Measurements from ENCODE around the gene DHFR2.

Gene DHFR2

GRCh38 chr3:94071713-94072284 lies 9.1 kb upstream of the DHFR2 start:
- H3K27ac ChIP-seq: no peak overlapping the region
- TF ChIP-seq ZFX (IDR thresholded peaks at IDR 0.05): no peak
- TF ChIP-seq CTCF (conservative IDR thresholded peaks at IDR 0.05): no peak

- H3K27ac ChIP-seq: no peak overlapping the region
- no peak for TF ChIP-seq CTCF (conservative IDR thresholded peaks at IDR 0.05)
- no peak for TF ChIP-seq ZFX (IDR thresholded peaks at IDR 0.05)
Measured at GRCh38 chr3:94070341-94070911, 7.7 kb upstream of the DHFR2 start.

- no peak overlapping the region for H3K27ac ChIP-seq
- TF ChIP-seq CTCF (conservative IDR thresholded peaks at IDR 0.05): peak; percentile 69
- TF ChIP-seq ZFX (IDR thresholded peaks at IDR 0.05): no peak
Measured at GRCh38 chr3:94069194-94069813, 6.6 kb upstream of the DHFR2 start.

GRCh38 chr3:94066506-94067500 lies 4.1 kb upstream of the DHFR2 start:
- TF ChIP-seq ZFX (IDR thresholded peaks at IDR 0.05): no peak
- no peak for TF ChIP-seq CTCF (conservative IDR thresholded peaks at IDR 0.05)
- no peak overlapping the region for H3K27ac ChIP-seq

- TF ChIP-seq ZFX (IDR thresholded peaks at IDR 0.05) (no peak), CTCF (conservative IDR thresholded peaks at IDR 0.05) (no peak)
- H3K27ac ChIP-seq: no peak overlapping the region
Measured at GRCh38 chr3:94065819-94066480, 3.2 kb upstream of the DHFR2 start.

GRCh38 chr3:94065122-94065521 lies 2.4 kb upstream of the DHFR2 start:
- H3K27ac ChIP-seq: no peak overlapping the region
- no peak for TF ChIP-seq ZFX (IDR thresholded peaks at IDR 0.05)
- TF ChIP-seq CTCF (conservative IDR thresholded peaks at IDR 0.05): no peak

All from C4-2B (cell line).